HEK293 (cell line): ENCODE results near the gene DGKD.

Source experiments
- CTCF ChIA-PET: fragments of 350-600 bp; formaldehyde crosslinking; extraction: SDS; loops from one replicate; lab custom pipeline; 2021; ENCODE audit warnings: antibody characterized with exemption; lab: Yijun Ruan, JAX
- POLR2A ChIA-PET: fragments of 300-600 bp; formaldehyde crosslinking; extraction: SDS; loops from one replicate; lab custom pipeline; 2020; ENCODE audit warnings: antibody characterized with exemption, inconsistent platforms; lab: Yijun Ruan, JAX
- H3K27ac ChIP-seq: fragments of 200-500 bp; sonication (Bioruptor generic); 2 replicates; pipeline ENCODE4 v1.5.1; 2014; ENCODE audit warnings: low read depth, low read length, control low read depth, inconsistent platforms; ENCODE audit errors: extremely low read depth
- H3K36me3 ChIP-seq, 2 experiments: fragments of 200-500 bp in 1 of 2; sonication (Bioruptor generic) in 1 of 2; 1 replicate in 1 of 2; 2 replicates in 1 of 2; pipeline ENCODE4 v1.5.1; 2014 to 2017; ENCODE audit warnings: inconsistent platforms in 2 of 2, low read length in 2 of 2; ENCODE audit not compliant: control insufficient read depth in 2 of 2, insufficient read depth in 1 of 2
- H3K4me1 ChIP-seq: fragments of 200-500 bp; sonication (Bioruptor generic); 2 replicates; pipeline ENCODE4 v1.5.1; 2014; ENCODE audit warnings: mild to moderate bottlenecking, low read length, inconsistent platforms; ENCODE audit not compliant: control insufficient read depth, insufficient read depth
- H3K4me3 ChIP-seq: 2 replicates; pipeline ENCODE4 v1.5.1; 2011; ENCODE audit warnings: low read depth, mild to moderate bottlenecking, control low read depth, low read length, moderate library complexity
- H3K9me3 ChIP-seq: fragments of 200-500 bp; sonication (Bioruptor generic); 2 replicates; pipeline ENCODE4 v1.5.1; 2014; ENCODE audit warnings: low read depth, low read length, inconsistent platforms; ENCODE audit not compliant: control insufficient read depth, insufficient read depth
- GFI1B ChIP-seq: fragments of 450-650 bp; formaldehyde crosslinking; IDR thresholded peaks from 2 replicates; pipeline ENCODE4 v1.5.1; 2016; ENCODE audit warnings: missing biosample characterization, missing genetic modification characterization
- GLI2 ChIP-seq: fragments of 450-650 bp; formaldehyde crosslinking; IDR thresholded peaks from 2 replicates; pipeline ENCODE4; 2017; ENCODE audit warnings: missing biosample characterization, missing genetic modification characterization, low read depth, borderline replicate concordance
- KLF8 ChIP-seq: fragments of 450-650 bp; formaldehyde crosslinking; IDR thresholded peaks from 2 replicates; pipeline ENCODE4 v1.5.1; 2016; ENCODE audit warnings: missing biosample characterization, missing genetic modification characterization
- REPIN1 ChIP-seq: fragments of 450-650 bp; formaldehyde crosslinking; IDR thresholded peaks from 2 replicates; pipeline ENCODE4 v1.5.1; 2017; ENCODE audit warnings: missing biosample characterization, missing genetic modification characterization, low read depth
- ZBTB7A ChIP-seq: fragments of 450-650 bp; formaldehyde crosslinking; IDR thresholded peaks from 2 replicates; pipeline ENCODE4 v1.5.1; 2016; ENCODE audit warnings: low read depth, missing biosample characterization, missing genetic modification characterization
- ZFHX2 ChIP-seq: fragments of 450-650 bp; formaldehyde crosslinking; conservative IDR thresholded peaks from 2 replicates; pipeline ENCODE4 v1.5.1; 2016; ENCODE audit warnings: missing biosample characterization, missing genetic modification characterization
- ZIC2 ChIP-seq: fragments of 450-650 bp; formaldehyde crosslinking; IDR thresholded peaks from 2 replicates; pipeline ENCODE4 v1.5.1; 2016; ENCODE audit warnings: missing biosample characterization, missing genetic modification characterization
- ZNF174 ChIP-seq: fragments of 450-650 bp; formaldehyde crosslinking; IDR thresholded peaks from 2 replicates; pipeline ENCODE4 v1.5.0; 2017; ENCODE audit warnings: missing biosample characterization, mild to moderate bottlenecking, missing genetic modification characterization
- ZNF23 ChIP-seq: fragments of 450-650 bp; formaldehyde crosslinking; IDR thresholded peaks from 2 replicates; pipeline ENCODE4 v1.5.1; 2016; ENCODE audit warnings: missing biosample characterization, missing genetic modification characterization, borderline replicate concordance
- ZNF292 ChIP-seq: fragments of 450-650 bp; formaldehyde crosslinking; IDR thresholded peaks from 2 replicates; pipeline ENCODE4 v1.5.1; 2016; ENCODE audit warnings: low read depth, missing biosample characterization, missing genetic modification characterization, borderline replicate concordance
- ZNF394 ChIP-seq: fragments of 450-650 bp; formaldehyde crosslinking; IDR thresholded peaks from 2 replicates; pipeline ENCODE4 v1.5.1; 2016; ENCODE audit warnings: missing biosample characterization, missing genetic modification characterization, mild to moderate bottlenecking, moderate library complexity, borderline replicate concordance
- ZNF549 ChIP-seq: fragments of 450-650 bp; IDR thresholded peaks from 2 replicates; pipeline ENCODE4 v1.5.1; 2018; ENCODE audit warnings: missing biosample characterization, missing genetic modification characterization, mild to moderate bottlenecking, inconsistent platforms, moderate library complexity
- ZNF596 ChIP-seq: fragments of 450-650 bp; IDR thresholded peaks from 2 replicates; pipeline ENCODE4 v1.5.0; 2018; ENCODE audit warnings: missing biosample characterization, mild to moderate bottlenecking, missing genetic modification characterization, moderate library complexity
- ZNF654 ChIP-seq: fragments of 450-650 bp; formaldehyde crosslinking; IDR thresholded peaks from 2 replicates; pipeline ENCODE4 v1.5.1; 2016; ENCODE audit warnings: low read depth, missing biosample characterization, missing genetic modification characterization
- ZNF768 ChIP-seq: fragments of 450-650 bp; formaldehyde crosslinking; IDR thresholded peaks from 2 replicates; pipeline ENCODE4 v1.5.1; 2018; ENCODE audit warnings: missing biosample characterization, mild to moderate bottlenecking, missing genetic modification characterization
- ZNF792 ChIP-seq: fragments of 450-650 bp; formaldehyde crosslinking; IDR thresholded peaks from 2 replicates; pipeline ENCODE4 v1.5.1; 2016; ENCODE audit warnings: missing biosample characterization, missing genetic modification characterization
- ZSCAN30 ChIP-seq: fragments of 450-650 bp; IDR thresholded peaks from 2 replicates; pipeline ENCODE4 v1.5.1; 2018; ENCODE audit warnings: missing biosample characterization, mild to moderate bottlenecking, missing genetic modification characterization, moderate library complexity
- TF ChIP-seq, protein P1 (sequence below): fragments of 450-650 bp; formaldehyde crosslinking; IDR thresholded peaks from 2 replicates; pipeline ENCODE4 v1.5.1; 2016; ENCODE audit warnings: missing biosample characterization, missing genetic modification characterization, borderline replicate concordance
- TF ChIP-seq, protein P2 (sequence below): fragments of 450-650 bp; formaldehyde crosslinking; IDR thresholded peaks from 2 replicates; pipeline ENCODE4 v1.5.1; 2016; ENCODE audit warnings: missing biosample characterization, missing genetic modification characterization
- TF ChIP-seq, protein P3 (sequence below): fragments of 450-650 bp; formaldehyde crosslinking; IDR thresholded peaks from 2 replicates; pipeline ENCODE4 v1.5.1; 2016; ENCODE audit warnings: missing biosample characterization, missing genetic modification characterization
- TF ChIP-seq, protein P4 (sequence below): fragments of 450-650 bp; IDR thresholded peaks from 2 replicates; pipeline ENCODE4 v1.5.1; 2018; ENCODE audit warnings: missing biosample characterization, missing genetic modification characterization

DGKD gene

DNA sequence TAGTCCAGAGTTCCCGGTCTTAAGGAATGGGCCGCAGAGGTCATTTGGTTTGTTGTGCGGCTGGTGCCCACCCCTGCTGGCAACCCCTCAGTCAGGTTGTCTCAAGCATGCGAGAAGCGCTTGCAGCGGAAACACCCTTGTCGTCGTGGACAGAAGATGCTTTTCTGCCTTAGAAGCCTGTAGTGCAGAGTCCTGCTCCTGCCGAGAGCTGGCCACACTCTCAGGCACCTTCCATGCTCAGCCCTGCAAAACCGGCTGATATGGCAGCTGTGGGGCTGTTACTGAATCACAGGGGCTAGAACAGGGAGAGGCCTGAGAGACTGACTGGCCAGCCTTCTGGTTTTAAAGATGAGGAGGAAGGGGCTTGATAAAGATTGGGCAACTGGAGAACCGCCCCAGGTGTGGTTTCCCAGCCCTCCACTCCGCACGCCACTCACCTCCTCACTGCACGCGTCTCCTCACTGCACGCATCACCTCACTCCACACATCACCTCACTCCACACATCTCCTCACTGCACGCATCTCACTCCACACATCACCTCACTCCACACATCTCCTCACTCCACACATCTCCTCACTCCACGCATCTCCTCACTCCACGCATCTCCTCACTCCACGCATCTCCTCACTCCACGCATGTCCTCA is 108.7 kb downstream of the DGKD start (continued):
- TF ChIP-seq ZNF394 (no peak), ZNF292 (tag by site-specific recombination) (no peak), ZFHX2 (no peak), ZNF174 (tag by site-specific recombination) (no peak), ZNF596 (tag by site-specific recombination) (no peak)
- TF ChIP-seq, protein P1, sequence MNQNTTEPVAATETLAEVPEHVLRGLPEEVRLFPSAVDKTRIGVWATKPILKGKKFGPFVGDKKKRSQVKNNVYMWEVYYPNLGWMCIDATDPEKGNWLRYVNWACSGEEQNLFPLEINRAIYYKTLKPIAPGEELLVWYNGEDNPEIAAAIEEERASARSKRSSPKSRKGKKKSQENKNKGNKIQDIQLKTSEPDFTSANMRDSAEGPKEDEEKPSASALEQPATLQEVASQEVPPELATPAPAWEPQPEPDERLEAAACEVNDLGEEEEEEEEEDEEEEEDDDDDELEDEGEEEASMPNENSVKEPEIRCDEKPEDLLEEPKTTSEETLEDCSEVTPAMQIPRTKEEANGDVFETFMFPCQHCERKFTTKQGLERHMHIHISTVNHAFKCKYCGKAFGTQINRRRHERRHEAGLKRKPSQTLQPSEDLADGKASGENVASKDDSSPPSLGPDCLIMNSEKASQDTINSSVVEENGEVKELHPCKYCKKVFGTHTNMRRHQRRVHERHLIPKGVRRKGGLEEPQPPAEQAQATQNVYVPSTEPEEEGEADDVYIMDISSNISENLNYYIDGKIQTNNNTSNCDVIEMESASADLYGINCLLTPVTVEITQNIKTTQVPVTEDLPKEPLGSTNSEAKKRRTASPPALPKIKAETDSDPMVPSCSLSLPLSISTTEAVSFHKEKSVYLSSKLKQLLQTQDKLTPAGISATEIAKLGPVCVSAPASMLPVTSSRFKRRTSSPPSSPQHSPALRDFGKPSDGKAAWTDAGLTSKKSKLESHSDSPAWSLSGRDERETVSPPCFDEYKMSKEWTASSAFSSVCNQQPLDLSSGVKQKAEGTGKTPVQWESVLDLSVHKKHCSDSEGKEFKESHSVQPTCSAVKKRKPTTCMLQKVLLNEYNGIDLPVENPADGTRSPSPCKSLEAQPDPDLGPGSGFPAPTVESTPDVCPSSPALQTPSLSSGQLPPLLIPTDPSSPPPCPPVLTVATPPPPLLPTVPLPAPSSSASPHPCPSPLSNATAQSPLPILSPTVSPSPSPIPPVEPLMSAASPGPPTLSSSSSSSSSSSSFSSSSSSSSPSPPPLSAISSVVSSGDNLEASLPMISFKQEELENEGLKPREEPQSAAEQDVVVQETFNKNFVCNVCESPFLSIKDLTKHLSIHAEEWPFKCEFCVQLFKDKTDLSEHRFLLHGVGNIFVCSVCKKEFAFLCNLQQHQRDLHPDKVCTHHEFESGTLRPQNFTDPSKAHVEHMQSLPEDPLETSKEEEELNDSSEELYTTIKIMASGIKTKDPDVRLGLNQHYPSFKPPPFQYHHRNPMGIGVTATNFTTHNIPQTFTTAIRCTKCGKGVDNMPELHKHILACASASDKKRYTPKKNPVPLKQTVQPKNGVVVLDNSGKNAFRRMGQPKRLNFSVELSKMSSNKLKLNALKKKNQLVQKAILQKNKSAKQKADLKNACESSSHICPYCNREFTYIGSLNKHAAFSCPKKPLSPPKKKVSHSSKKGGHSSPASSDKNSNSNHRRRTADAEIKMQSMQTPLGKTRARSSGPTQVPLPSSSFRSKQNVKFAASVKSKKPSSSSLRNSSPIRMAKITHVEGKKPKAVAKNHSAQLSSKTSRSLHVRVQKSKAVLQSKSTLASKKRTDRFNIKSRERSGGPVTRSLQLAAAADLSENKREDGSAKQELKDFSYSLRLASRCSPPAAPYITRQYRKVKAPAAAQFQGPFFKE (tag by site-specific recombination), result no peak

DNA sequence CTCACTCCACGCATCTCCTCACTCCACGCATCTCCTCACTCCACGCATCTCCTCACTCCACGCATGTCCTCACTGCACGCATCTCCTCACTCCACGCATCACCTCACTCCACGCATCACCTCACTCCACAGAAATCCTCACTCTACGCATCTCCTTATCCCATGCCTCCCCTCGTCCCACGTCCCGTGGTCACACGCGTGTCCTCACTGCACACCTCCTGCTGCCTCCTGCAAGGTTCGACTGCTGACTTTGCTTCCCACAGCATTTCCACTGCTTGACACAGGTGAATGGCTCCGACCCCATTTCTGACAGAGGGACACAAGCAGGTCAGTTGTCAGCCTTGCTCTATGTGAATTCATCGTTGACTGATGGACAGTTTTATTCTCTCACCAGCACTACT is 109.3 kb downstream of the DGKD start:
- no peaks in the 10 kb centered on the region for H3K9me3 ChIP-seq
- POLR2A ChIA-PET, result no interaction called here
- TF ChIP-seq, protein P2, sequence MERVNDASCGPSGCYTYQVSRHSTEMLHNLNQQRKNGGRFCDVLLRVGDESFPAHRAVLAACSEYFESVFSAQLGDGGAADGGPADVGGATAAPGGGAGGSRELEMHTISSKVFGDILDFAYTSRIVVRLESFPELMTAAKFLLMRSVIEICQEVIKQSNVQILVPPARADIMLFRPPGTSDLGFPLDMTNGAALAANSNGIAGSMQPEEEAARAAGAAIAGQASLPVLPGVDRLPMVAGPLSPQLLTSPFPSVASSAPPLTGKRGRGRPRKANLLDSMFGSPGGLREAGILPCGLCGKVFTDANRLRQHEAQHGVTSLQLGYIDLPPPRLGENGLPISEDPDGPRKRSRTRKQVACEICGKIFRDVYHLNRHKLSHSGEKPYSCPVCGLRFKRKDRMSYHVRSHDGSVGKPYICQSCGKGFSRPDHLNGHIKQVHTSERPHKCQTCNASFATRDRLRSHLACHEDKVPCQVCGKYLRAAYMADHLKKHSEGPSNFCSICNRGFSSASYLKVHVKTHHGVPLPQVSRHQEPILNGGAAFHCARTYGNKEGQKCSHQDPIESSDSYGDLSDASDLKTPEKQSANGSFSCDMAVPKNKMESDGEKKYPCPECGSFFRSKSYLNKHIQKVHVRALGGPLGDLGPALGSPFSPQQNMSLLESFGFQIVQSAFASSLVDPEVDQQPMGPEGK (tag by site-specific recombination), result no peak
- TF ChIP-seq REPIN1 (tag by site-specific recombination) (no peak), ZNF23 (tag by site-specific recombination) (no peak), ZBTB7A (tag by site-specific recombination) (no peak), KLF8 (no peak), ZIC2 (tag by site-specific recombination) (no peak), ZSCAN30 (no peak), GFI1B (no peak), ZNF768 (tag by site-specific recombination) (no peak)
- no peak overlapping the region for H3K4me3 ChIP-seq
- CTCF ChIA-PET, result no interaction called here
- peaks cover 0 to 83% of the 10 kb centered on the region in 2 experiments; a peak in 2 of 3 replicates for H3K36me3 ChIP-seq
- H3K27ac ChIP-seq, result no peak overlapping the region
- H3K4me1 ChIP-seq, result no peaks in the 10 kb centered on the region

DNA sequence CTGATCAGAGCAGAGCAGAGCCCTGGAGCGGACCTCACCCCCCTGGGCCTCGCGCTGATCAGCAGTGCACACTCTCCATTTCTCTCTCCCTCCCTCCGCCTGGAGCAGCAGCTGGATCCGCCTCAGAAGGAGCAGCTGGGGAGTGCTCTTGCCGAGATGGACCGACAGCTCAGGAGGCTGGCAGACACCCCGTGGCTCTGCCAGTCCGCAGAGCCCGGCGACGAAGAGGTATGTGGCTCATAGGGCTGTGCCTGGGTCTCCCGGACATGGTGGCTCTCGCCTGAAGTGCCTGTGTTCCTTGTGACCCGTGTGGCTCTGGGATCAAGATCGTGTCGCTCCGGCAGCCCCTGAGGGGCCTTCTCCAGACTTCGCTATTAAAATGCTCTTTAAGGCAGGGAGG is 109.8 kb downstream of the DGKD start:
- ChIA-PET CTCF (no interaction called here), POLR2A (no interaction called here)
- no peaks in the 10 kb centered on the region for H3K4me1 ChIP-seq
- no peak overlapping the region for H3K27ac ChIP-seq
- no peak overlapping the region for H3K4me3 ChIP-seq
- H3K9me3 ChIP-seq, result no peaks in the 10 kb centered on the region
- peaks cover 0 to 83% of the 10 kb centered on the region in 2 experiments; a peak in 2 of 3 replicates for H3K36me3 ChIP-seq
- TF ChIP-seq, protein P3, sequence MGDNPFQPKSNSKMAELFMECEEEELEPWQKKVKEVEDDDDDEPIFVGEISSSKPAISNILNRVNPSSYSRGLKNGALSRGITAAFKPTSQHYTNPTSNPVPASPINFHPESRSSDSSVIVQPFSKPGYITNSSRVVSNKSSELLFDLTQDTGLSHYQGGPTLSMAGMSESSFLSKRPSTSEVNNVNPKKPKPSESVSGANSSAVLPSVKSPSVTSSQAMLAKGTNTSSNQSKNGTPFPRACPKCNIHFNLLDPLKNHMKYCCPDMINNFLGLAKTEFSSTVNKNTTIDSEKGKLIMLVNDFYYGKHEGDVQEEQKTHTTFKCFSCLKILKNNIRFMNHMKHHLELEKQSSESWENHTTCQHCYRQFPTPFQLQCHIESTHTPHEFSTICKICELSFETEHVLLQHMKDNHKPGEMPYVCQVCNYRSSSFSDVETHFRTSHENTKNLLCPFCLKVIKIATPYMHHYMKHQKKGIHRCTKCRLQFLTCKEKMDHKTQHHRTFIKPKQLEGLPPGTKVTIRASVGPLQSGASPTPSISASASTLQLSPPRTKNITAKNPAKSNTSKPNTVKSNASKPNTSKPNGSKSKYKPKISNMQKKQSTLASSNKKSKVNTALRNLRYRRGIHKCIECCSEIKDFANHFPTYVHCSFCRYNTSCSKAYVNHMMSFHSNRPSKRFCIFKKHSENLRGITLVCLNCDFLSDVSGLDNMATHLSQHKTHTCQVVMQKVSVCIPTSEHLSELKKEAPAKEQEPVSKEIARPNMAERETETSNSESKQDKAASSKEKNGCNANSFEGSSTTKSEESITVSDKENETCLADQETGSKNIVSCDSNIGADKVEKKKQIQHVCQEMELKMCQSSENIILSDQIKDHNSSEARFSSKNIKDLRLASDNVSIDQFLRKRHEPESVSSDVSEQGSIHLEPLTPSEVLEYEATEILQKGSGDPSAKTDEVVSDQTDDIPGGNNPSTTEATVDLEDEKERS, result no peak
- no peak for TF ChIP-seq ZNF654 (tag by site-specific recombination)
- no peak for TF ChIP-seq ZNF549 (tag by site-specific recombination)
- TF ChIP-seq GLI2 (tag by site-specific recombination), result no peak
- TF ChIP-seq, protein P4, sequence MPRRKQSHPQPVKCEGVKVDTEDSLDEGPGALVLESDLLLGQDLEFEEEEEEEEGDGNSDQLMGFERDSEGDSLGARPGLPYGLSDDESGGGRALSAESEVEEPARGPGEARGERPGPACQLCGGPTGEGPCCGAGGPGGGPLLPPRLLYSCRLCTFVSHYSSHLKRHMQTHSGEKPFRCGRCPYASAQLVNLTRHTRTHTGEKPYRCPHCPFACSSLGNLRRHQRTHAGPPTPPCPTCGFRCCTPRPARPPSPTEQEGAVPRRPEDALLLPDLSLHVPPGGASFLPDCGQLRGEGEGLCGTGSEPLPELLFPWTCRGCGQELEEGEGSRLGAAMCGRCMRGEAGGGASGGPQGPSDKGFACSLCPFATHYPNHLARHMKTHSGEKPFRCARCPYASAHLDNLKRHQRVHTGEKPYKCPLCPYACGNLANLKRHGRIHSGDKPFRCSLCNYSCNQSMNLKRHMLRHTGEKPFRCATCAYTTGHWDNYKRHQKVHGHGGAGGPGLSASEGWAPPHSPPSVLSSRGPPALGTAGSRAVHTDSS (tag by site-specific recombination), result no peak
- no peak for TF ChIP-seq ZNF792 (tag by site-specific recombination)
